Fibroblast of lung (primary cell): ENCODE data around the gene PBX4.

ENCODE experiments used
- CTCF ChIP-seq, 2 donors: IDR thresholded peaks in 1 of 2; conservative IDR thresholded peaks in 1 of 2; 1 replicate in 1 of 2; 2 replicates in 1 of 2; pipeline ENCODE4 v1.5.1; 2011 to 2012; ENCODE audit warnings: low read length in 2 of 2, control low read depth in 1 of 2, inconsistent platforms in 1 of 2, low read depth in 1 of 2, mild to moderate bottlenecking in 1 of 2
- EZH2 ChIP-seq: IDR thresholded peaks from 2 replicates; pipeline ENCODE4 v1.5.1; 2012; ENCODE audit warnings: low read length, control low read depth, mild to moderate bottlenecking; ENCODE audit errors: missing control alignments

GRCh38 chr19:19538785-19539166 lies 79.7 kb downstream of the PBX4 start:
- TF ChIP-seq CTCF (conservative IDR thresholded peaks at IDR 0.05 in 1 of 2, IDR thresholded peaks at IDR 0.05 in 1 of 2; ENCODE audit: low read depth in 1 of 2, low read length in 2 of 2) (no peak), EZH2 (no peak)
